ENCODE data around the gene TRPM5.

DNA sequence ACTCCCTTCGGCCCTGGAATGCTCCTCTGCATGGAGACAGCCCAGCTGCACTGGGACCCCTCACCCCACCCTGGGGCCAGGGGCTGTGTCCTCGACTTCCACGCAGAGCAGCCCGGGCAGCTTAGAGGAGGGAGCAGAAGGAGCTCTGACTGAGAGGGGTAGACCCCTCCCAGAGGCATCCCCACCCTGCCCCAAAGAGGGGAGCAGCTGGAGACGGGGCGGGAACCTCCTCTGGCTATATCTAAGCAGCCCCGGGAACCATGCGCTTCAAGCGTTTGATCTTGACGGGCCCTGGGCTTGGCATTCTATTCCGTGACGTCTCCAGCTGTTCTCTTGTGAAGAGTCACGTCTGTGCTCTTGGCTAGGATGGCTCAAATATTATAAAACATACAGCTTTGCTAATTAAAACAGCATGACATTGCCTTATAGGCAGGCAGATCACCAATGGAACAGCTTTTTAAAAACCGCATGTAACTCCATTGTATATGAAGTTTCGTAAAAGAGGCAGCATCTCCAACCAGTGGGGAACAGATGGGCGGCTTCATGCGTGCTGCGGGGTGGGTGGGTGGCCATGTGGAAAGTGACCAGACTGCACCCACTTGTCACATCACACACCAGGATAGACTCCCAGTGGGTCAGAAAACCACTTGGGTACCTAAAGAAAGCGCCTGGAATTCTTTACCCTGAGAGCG, 8.2 kb upstream of the TRPM5 start:
- TF ChIP-seq EZH2 (IDR thresholded peaks at IDR 0.05; ENCODE audit: low read length) = no peak
- TF ChIP-seq, protein P1, sequence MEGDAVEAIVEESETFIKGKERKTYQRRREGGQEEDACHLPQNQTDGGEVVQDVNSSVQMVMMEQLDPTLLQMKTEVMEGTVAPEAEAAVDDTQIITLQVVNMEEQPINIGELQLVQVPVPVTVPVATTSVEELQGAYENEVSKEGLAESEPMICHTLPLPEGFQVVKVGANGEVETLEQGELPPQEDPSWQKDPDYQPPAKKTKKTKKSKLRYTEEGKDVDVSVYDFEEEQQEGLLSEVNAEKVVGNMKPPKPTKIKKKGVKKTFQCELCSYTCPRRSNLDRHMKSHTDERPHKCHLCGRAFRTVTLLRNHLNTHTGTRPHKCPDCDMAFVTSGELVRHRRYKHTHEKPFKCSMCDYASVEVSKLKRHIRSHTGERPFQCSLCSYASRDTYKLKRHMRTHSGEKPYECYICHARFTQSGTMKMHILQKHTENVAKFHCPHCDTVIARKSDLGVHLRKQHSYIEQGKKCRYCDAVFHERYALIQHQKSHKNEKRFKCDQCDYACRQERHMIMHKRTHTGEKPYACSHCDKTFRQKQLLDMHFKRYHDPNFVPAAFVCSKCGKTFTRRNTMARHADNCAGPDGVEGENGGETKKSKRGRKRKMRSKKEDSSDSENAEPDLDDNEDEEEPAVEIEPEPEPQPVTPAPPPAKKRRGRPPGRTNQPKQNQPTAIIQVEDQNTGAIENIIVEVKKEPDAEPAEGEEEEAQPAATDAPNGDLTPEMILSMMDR (optimal IDR thresholded peaks at IDR 0.05 in 1 of 3, IDR thresholded peaks at IDR 0.05 in 1 of 3, conservative IDR thresholded peaks at IDR 0.05 in 1 of 3; ENCODE audit: extremely low read depth in 1 of 3, insufficient read depth in 2 of 3, low read length in 3 of 3) = no peak
